ENCODE results near the gene RUNX2.
"Not testable (repeated sequence)": the region's sequence is repeated elsewhere in the genome, so short reads cannot be mapped to it uniquely, and the experiment has no call there.

The RUNX2 gene

GRCh38 chr6:45555981-45556771, 228.0 kb downstream of the RUNX2 start:
- DNase-seq (ENCODE audit: low spot score): peak; percentile 22

DNA sequence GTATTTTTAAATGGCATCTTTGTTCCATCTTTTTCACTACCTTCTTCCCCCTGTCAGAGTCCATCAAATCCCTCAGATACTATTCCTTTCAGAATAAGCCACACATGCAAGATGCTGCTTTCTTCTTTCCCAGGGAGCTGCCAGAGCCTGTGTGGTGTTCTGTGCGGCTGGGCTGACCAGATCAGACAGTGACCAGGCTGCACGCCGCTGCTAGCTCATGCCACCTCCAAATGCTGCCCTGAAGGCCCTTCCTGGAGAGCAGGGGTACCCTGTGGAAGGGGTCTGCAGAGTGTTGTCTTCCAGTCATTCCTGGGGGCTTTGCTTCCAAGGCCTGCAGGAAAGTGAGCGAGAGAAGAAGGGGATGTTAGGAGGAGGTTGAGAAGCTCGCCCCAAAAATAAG, 228.7 kb downstream of the RUNX2 start:
- DNase-seq (ENCODE audit: low spot score): peak; percentile 9

- DNase-seq (ENCODE audit: low spot score): no peak
Measured at GRCh38 chr6:45557454-45557853, 229.3 kb downstream of the RUNX2 start.

GRCh38 chr6:45558858-45559257, 230.7 kb downstream of the RUNX2 start:
- no peak for DNase-seq (ENCODE audit: low spot score)

DNA sequence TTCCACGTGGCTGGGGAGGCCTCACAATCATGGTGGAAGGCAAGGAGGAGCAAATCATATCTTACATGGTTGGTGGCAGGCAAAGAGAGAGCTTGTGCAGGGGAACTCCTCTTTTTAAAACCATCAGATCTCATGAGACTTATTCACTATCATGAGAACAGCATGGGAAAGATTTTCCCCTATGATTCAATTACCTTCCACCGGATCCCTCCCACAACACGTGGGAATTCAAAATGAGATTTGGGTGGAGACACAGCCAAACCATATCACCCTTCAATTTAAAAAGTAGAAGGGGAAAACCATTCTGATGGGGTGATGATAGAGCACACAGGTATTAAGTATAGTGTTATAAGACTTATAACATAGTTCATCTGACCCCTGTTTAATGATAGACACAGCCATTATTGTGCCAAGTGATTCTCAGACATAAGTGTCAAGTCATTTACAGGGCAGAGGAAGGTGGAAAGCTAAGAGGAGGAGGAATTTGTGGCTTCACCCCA, 232.2 kb downstream of the RUNX2 start:
- not testable (repeated sequence) for DNase-seq (ENCODE audit: low spot score)

- DNase-seq (ENCODE audit: low spot score): no peak
Measured at GRCh38 chr6:45562171-45562570, 234.0 kb downstream of the RUNX2 start.

DNA sequence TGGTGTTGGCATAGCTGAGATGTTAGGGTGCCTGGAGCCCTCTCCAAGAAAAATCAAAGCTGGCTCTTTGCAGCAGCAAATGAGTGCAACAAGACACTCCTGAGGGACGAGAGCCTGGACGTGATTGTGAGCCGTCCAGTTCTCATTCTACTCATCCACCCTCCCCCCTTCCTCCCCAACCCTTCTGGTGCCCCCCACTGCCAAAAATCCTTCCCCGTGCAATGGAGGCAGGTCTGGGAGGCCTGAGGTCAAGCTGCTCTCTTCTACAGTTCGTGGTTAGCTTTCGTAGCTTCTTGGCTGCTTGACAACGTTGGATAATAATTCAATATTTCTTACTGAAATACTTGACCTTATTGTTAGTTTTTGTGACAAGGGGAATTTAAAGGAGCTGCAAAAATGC, 234.9 kb downstream of the RUNX2 start:
- DNase-seq (ENCODE audit: low spot score): no peak

DNA sequence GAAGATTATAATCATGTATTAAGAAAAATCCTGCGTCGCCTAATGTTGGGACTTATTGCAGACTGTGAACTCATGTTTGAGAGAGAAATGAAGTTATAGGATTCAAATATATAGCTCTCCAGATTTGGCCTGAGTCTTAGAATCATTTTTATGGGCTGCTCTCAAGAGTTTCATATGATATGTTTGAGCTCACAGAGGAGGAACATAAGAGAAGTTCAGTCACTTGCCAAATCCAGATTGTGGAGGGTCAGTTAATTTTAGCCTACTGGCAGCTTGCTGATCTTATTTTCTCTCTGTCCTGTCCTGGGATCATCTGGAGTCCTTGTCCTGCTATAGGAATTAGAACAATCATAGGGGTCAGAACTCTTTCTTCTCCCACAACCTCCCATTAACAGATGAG, 235.7 kb downstream of the RUNX2 start:
- DNase-seq (ENCODE audit: low spot score): no peak

GRCh38 chr6:45566882-45567281, 238.8 kb downstream of the RUNX2 start:
- DNase-seq (ENCODE audit: low spot score): no peak

- DNase-seq (ENCODE audit: low spot score): no peak
Measured at GRCh38 chr6:45567879-45568278, 239.7 kb downstream of the RUNX2 start.

- DNase-seq (ENCODE audit: low spot score): no peak
Measured at GRCh38 chr6:45568626-45569025, 240.5 kb downstream of the RUNX2 start.

DNA sequence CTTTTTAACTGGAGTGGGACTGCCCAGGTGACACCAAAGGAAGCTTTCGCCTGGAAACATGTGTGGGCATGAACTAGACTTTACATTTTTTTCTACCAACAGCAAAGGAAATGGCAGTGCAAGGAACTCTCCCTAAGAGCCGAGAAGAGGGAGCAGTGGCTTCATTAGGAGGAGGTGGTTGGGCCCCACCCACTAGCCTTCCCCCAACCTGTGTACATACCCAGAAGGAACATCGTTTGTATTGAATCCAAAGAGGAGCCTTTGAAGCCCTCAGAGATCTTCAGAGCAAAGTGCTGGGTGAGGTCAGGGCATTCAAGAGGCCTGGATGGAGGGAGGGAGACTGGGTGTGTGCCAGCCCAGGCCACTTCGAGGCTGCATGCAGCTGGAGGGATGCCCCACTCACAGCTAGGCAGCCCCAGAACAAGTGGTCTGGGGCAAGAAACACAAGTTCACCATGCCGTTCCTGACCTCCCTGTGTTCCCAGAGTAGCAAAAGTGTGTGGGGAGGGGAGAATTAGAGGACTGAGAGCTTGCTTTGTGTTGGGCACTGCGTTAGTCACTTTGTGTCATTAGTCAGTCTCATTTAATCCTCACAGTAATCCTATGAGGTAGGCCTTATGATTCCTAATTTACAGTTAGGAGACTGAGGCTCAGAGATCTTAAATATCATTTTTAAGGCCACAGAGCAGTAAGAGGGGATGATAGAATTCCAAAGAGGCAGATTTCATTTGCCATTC, 241.2 kb downstream of the RUNX2 start:
- DNase-seq (ENCODE audit: low spot score): peak; percentile 37

GRCh38 chr6:45571159-45571558, 243.0 kb downstream of the RUNX2 start:
- DNase-seq (ENCODE audit: low spot score): no peak

DNA sequence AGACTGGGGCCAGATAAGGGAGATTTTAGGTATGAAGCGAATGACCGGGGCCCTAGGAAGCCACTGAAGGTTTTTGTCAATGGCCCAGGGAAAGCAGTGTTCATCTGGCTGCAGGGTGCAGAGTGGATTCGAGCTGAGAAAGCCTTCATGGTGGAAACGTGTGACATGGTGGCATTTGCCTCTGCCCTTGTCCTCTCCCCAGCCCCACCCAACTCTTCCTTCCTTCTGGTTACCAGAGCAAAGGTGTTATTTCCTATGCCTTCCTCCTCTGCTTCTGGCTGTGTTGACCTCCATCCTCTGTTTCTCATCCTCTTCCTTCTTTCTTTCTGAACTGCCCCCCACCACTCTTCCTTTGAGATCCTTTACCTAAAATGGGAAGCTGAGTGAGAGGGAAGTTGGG, 244.7 kb downstream of the RUNX2 start:
- no peak for DNase-seq (ENCODE audit: low spot score)

DNA sequence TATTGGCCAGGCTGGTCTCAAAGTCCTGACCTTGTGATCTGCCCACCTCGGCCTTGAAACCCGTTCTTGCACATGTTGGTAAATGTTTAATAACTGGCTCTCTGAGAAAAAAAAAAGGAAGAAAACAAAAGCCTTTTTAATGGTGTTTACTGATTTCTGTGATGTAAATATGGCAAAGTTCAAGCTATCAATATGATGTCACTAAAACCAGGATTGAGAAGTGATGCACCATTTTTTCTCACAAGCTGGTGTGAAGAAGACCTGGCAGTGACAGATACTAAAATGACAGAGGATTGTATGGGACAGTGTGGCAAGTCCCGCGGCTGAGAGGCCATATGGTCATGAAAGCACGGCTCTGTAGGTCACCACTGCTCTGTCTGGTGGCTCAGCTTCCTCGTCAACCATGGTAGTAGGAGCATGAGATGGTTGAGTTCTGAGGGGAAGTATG, 245.9 kb downstream of the RUNX2 start:
- DNase-seq (ENCODE audit: low spot score): no peak

- DNase-seq (ENCODE audit: low spot score): no peak
Measured at GRCh38 chr6:45574885-45575284, 246.8 kb downstream of the RUNX2 start.

- DNase-seq (ENCODE audit: low spot score): peak; percentile 47
Measured at GRCh38 chr6:45576648-45577624, 248.8 kb downstream of the RUNX2 start.

DNA sequence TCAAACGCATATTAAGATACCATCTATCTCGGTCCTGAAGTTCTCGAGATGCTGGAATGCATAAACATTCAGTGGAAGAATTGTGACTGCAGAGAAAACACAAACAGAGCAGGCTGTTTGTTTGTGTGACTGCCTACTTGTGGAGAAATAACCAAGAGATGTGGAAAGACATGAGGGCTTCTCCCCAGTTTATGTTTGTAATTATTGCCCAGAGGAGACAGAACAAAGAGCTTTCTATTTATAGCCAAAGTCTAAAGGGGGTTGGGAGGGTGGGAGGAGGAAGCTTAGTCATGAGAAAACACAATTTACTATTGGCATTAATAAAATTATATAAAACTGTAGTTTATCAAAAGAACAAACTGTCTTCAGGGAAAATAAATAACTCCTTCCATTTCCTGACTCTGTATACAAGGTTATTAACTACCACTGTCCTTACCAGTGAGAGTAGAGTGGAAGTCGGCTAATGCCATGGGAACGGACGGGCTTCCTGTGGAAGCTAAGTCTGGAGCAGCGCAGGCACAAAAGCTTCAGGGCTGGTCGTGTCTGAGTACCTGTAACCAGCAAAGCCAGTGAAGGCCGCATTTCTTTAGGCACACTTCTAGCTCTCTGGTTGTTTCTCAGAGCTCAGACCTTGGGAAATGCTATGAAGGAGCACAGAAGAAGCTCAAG, 249.8 kb downstream of the RUNX2 start:
- DNase-seq (ENCODE audit: low spot score): no peak

GRCh38 chr6:45584127-45584526, 256.0 kb downstream of the RUNX2 start:
- no peak for DNase-seq (ENCODE audit: low spot score)

GRCh38 chr6:45586216-45587171, 258.4 kb downstream of the RUNX2 start:
- DNase-seq (ENCODE audit: low spot score): no peak

Data from Ammon's horn (tissue), 1 donor.